HepG2 (cell line): ENCODE results near the gene ACTR1A. TPM values are rescaled to one million over a fixed set of nuclear protein-coding genes. Genes with fewer than 3 reads are reported as not detected.

ENCODE experiments used
- FOXA3 ChIP-seq: IDR thresholded peaks from 2 replicates; pipeline ENCODE4 v1.6.1; 2016; ENCODE audit warnings: missing genetic modification reagents, missing compliant biosample characterization
- GTF2F1 ChIP-seq: fragments of 150-350 bp; IDR thresholded peaks from 2 replicates; pipeline ENCODE4 v1.6.1; 2014; ENCODE audit warnings: low read length
- HMG20A ChIP-seq: IDR thresholded peaks from 2 replicates; pipeline ENCODE4 v1.6.1; 2016; ENCODE audit warnings: borderline replicate concordance
- JUNB ChIP-seq: sonication (generic); formaldehyde crosslinking; IDR thresholded peaks from 2 replicates; pipeline ENCODE4 v1.8.0; 2022; ENCODE audit warnings: missing genetic modification reagents, mild to moderate bottlenecking, borderline replicate concordance
- PATZ1 ChIP-seq: sonication (generic); formaldehyde crosslinking; IDR thresholded peaks from 2 replicates; pipeline ENCODE4 v1.4.0; 2020; ENCODE audit warnings: missing genetic modification reagents
- RBFOX2 ChIP-seq: fragments of 200-400 bp; formaldehyde crosslinking; IDR thresholded peaks from 2 replicates; pipeline ENCODE4 v1.6.1; 2017; ENCODE audit warnings: low read depth, mild to moderate bottlenecking, low read length
- SMAD1 ChIP-seq: sonication (generic); formaldehyde crosslinking; IDR thresholded peaks from 2 replicates; pipeline ENCODE4 v1.4.0; 2020; ENCODE audit warnings: missing genetic modification reagents, low read depth, mild to moderate bottlenecking, borderline replicate concordance
- SMYD3 ChIP-seq: sonication (generic); formaldehyde crosslinking; IDR thresholded peaks from 2 replicates; pipeline ENCODE4 v1.8.1; 2023; ENCODE audit warnings: mild to moderate bottlenecking, missing genetic modification reagents
- SP1 ChIP-seq, 2 experiments: fragments of 450-650 bp in 1 of 2; sonication (generic) in 1 of 2; formaldehyde crosslinking in 1 of 2; IDR thresholded peaks; 2 replicates each; pipeline versions ENCODE4 v1.4.0 to v1.6.1; 2016 to 2020; ENCODE audit warnings: missing genetic modification reagents in 1 of 2
- ZNF33A ChIP-seq: sonication (generic); formaldehyde crosslinking; IDR thresholded peaks from 2 replicates; pipeline ENCODE4 v1.5.1; 2020; ENCODE audit warnings: missing genetic modification reagents, mild to moderate bottlenecking, moderate library complexity, borderline replicate concordance
- ZNF501 ChIP-seq: sonication (generic); formaldehyde crosslinking; IDR thresholded peaks from 2 replicates; pipeline ENCODE4 v1.5.1; 2020; ENCODE audit warnings: mild to moderate bottlenecking, moderate library complexity, missing genetic modification reagents
- ZNF574 ChIP-seq: sonication (generic); formaldehyde crosslinking; IDR thresholded peaks from 2 replicates; pipeline ENCODE4 v1.4.0; 2020; ENCODE audit warnings: missing genetic modification reagents
- ZNF687 ChIP-seq: sonication (generic); formaldehyde crosslinking; IDR thresholded peaks from 2 replicates; pipeline ENCODE4 v1.5.1; 2020; ENCODE audit warnings: mild to moderate bottlenecking, missing genetic modification reagents, moderate library complexity
- ZNF746 ChIP-seq: sonication (generic); formaldehyde crosslinking; IDR thresholded peaks from 2 replicates; pipeline ENCODE4 v1.8.0; 2022; ENCODE audit warnings: mild to moderate bottlenecking, missing genetic modification reagents
- polyA plus RNA-seq, 8 experiments: library from polyadenylated mRNA; depleted of rRNA in 3 of 8; stranded (reverse) in 7 of 8; unstranded in 1 of 8; fragments of >200 nt; fragmentation: Illumina TruSeq in 4 of 8; extraction: Trizol in 4 of 8; gene quantifications; 2 replicates each; pipeline versions ENCODE4 v1.2.1 to v1.2.3, GENCODE V29; 2011 to 2016; ENCODE audit warnings: low read depth in 4 of 8, missing spikeins in 1 of 8, mixed read lengths in 1 of 8; ENCODE audit not compliant: insufficient read depth in 1 of 8
- total RNA-seq, 5 experiments: library from RNA; depleted of rRNA; stranded (reverse); fragments of >200 nt; fragmentation: Illumina TruSeq; extraction: Trizol; gene quantifications; 2 replicates each; pipeline ENCODE4 v1.2.3, GENCODE V29; 2016; ENCODE audit warnings: low read depth in 1 of 5
- TF ChIP-seq, protein P1 (sequence below): sonication (generic); formaldehyde crosslinking; IDR thresholded peaks from 2 replicates; pipeline ENCODE4 v1.8.0; 2022; ENCODE audit warnings: mild to moderate bottlenecking, missing genetic modification reagents; ENCODE audit not compliant: insufficient replicate concordance
- TF ChIP-seq, protein P2 (sequence below): sonication (generic); formaldehyde crosslinking; IDR thresholded peaks from 2 replicates; pipeline ENCODE4 v1.5.0; 2020; ENCODE audit warnings: missing genetic modification reagents

Gene ACTR1A
- total and polyA plus RNA-seq, 2 of the 13 experiments (the other 11 are each of a cell fraction or from before 2014, with no cell fraction given), result 59.6 to 62.8 TPM

DNA sequence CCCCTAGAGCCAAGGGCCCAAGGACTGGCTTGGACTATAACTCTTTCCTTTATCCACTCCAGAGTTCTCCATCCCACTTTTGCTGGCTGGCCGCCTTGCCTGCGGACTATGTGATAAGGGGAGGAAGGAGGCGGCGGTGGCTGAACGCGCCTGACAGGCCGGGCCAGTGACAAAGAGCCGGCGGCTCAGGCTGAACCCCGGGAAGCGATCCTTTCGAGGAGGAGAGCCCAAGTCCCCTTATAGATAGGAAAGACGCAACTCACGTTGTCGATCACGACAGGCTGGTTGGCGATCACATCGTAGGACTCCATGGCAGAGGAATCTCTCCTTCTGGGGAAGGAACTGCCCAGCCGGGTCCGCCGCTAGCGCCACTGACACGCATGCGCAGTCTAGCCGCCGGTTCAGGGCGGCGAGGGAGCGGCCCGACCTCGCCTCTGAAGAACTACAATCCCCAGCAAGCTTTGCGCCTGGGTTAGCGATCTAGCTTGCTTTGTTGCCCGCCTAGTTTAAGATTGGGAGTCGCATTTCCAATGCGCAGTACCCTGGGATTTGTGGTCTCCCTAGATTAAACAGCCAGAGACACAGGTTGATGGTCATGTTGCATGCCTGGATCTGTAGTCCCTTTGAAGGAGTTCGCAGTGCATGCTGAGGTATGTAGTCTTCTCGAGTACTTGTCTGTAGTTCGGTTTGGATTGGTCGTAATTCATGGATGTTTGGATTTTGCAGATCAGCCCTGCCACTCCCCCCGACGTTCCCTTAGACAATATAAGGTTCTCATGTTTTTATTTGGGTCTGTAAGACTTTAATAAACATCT is at the start of gene ACTR1A (continued):
- TF ChIP-seq PATZ1 (CRISPR knock-in tag) (0 out of 2 replicates have a peak, but pooled peaks have one; percentile 6), ZNF33A (no peak), SP1 (IDR thresholded peaks at IDR 0.05) (no peak), SP1 (CRISPR knock-in tag; IDR thresholded peaks at IDR 0.05) (no peak), ZNF687 (peak; percentile 79), FOXA3 (CRISPR knock-in tag) (peak; percentile 67; the same call in 1 of the 2 replicates), ZNF501 (CRISPR knock-in tag) (peak; percentile 90), JUNB (CRISPR knock-in tag) (no peak), GTF2F1 (no peak), ZNF746 (CRISPR knock-in tag) (no peak), SMYD3 (CRISPR knock-in tag) (no peak), SMAD1 (CRISPR knock-in tag) (0 out of 2 replicates have a peak, but pooled peaks have one; percentile 52), RBFOX2 (peak; percentile 70), ZNF574 (CRISPR knock-in tag) (peak; percentile 96), HMG20A (CRISPR knock-in tag) (0 out of 2 replicates have a peak, but pooled peaks have one; percentile 19)
- TF ChIP-seq, protein P1, sequence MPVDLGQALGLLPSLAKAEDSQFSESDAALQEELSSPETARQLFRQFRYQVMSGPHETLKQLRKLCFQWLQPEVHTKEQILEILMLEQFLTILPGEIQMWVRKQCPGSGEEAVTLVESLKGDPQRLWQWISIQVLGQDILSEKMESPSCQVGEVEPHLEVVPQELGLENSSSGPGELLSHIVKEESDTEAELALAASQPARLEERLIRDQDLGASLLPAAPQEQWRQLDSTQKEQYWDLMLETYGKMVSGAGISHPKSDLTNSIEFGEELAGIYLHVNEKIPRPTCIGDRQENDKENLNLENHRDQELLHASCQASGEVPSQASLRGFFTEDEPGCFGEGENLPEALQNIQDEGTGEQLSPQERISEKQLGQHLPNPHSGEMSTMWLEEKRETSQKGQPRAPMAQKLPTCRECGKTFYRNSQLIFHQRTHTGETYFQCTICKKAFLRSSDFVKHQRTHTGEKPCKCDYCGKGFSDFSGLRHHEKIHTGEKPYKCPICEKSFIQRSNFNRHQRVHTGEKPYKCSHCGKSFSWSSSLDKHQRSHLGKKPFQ, result peak; percentile 5
- TF ChIP-seq, protein P2, sequence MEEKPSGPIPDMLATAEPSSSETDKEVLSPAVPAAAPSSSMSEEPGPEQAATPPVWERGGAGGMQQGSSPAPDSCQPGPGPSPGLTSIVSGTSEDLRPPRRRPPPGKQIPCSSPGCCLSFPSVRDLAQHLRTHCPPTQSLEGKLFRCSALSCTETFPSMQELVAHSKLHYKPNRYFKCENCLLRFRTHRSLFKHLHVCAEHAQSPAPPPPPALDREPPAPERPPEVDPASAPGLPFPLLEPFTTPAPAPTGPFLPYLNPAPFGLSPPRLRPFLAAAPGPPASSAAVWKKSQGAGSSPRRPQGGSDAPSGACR (CRISPR knock-in tag), result peak; percentile 34; the same call in 1 of the 2 replicates
